GM19099 (cell line): Measurements from ENCODE around the gene DCUN1D4.

Experiments used
- POLR2A ChIP-seq: IDR thresholded peaks from 3 replicates; pipeline ENCODE4 v1.6.1; 2011; ENCODE audit warnings: low read depth; ENCODE audit not compliant: insufficient read length; ENCODE audit errors: extremely low read depth

Gene DCUN1D4

GRCh38 chr4:51870441-51871188 lies 27.7 kb downstream of the DCUN1D4 start:
- no peak for TF ChIP-seq POLR2A

GRCh38 chr4:51872283-51872997 lies 29.5 kb downstream of the DCUN1D4 start:
- no peak for TF ChIP-seq POLR2A

GRCh38 chr4:51874551-51874950 lies 31.6 kb downstream of the DCUN1D4 start:
- TF ChIP-seq POLR2A: no peak

- TF ChIP-seq POLR2A: no peak
These were observed 35.5 kb downstream of the DCUN1D4 start for GRCh38 chr4:51878431-51878830.

GRCh38 chr4:51880016-51880915 lies 37.3 kb downstream of the DCUN1D4 start:
- no peak for TF ChIP-seq POLR2A

- no peak for TF ChIP-seq POLR2A
These were observed 41.1 kb downstream of the DCUN1D4 start for GRCh38 chr4:51884055-51884454.

GRCh38 chr4:51884606-51885005 lies 41.7 kb downstream of the DCUN1D4 start:
- TF ChIP-seq POLR2A: no peak

- no peak for TF ChIP-seq POLR2A
These were observed 42.4 kb downstream of the DCUN1D4 start for GRCh38 chr4:51885363-51885762.

- TF ChIP-seq POLR2A: no peak
These were observed 47.8 kb downstream of the DCUN1D4 start for GRCh38 chr4:51890760-51891159.

- TF ChIP-seq POLR2A: no peak
These were observed 51.2 kb downstream of the DCUN1D4 start for GRCh38 chr4:51894059-51894645.

GRCh38 chr4:51895158-51895557 lies 52.2 kb downstream of the DCUN1D4 start:
- no peak for TF ChIP-seq POLR2A

GRCh38 chr4:51895816-51896408 lies 53.0 kb downstream of the DCUN1D4 start:
- no peak for TF ChIP-seq POLR2A

- no peak for TF ChIP-seq POLR2A
These were observed 58.4 kb downstream of the DCUN1D4 start for GRCh38 chr4:51901363-51901762.

GRCh38 chr4:51906167-51906958 lies 63.4 kb downstream of the DCUN1D4 start:
- no peak for TF ChIP-seq POLR2A
